IMR-90 (cell line): ENCODE data around the gene CARNS1.

Source experiments
- POLR2A ChIP-seq: IDR thresholded peaks from 2 replicates; pipeline ENCODE4 v1.6.1; 2012; ENCODE audit warnings: mild to moderate bottlenecking, low read depth, low read length
- RFX5 ChIP-seq: IDR thresholded peaks from 2 replicates; pipeline ENCODE4 v1.8.0; 2012; ENCODE audit warnings: low read depth, mild to moderate bottlenecking, low read length, moderate library complexity
- SMC3 ChIP-seq: fragments of 150-350 bp; IDR thresholded peaks from 2 replicates; pipeline ENCODE4 v1.6.1; 2016; ENCODE audit warnings: low read depth, mild to moderate bottlenecking, antibody characterized with exemption, low read length, moderate library complexity
- TF ChIP-seq, protein P1 (sequence below): conservative IDR thresholded peaks from 2 replicates; pipeline ENCODE4 v1.5.1; 2012; ENCODE audit warnings: mild to moderate bottlenecking, low read depth, low read length, improper control_type of control experiment
- TF ChIP-seq, protein P2 (sequence below): fragments of 150-350 bp; IDR thresholded peaks from 2 replicates; pipeline ENCODE4 v1.6.1; 2017; ENCODE audit warnings: mild to moderate bottlenecking, antibody characterized with exemption, low read length, low read depth

- TF ChIP-seq, protein P1, sequence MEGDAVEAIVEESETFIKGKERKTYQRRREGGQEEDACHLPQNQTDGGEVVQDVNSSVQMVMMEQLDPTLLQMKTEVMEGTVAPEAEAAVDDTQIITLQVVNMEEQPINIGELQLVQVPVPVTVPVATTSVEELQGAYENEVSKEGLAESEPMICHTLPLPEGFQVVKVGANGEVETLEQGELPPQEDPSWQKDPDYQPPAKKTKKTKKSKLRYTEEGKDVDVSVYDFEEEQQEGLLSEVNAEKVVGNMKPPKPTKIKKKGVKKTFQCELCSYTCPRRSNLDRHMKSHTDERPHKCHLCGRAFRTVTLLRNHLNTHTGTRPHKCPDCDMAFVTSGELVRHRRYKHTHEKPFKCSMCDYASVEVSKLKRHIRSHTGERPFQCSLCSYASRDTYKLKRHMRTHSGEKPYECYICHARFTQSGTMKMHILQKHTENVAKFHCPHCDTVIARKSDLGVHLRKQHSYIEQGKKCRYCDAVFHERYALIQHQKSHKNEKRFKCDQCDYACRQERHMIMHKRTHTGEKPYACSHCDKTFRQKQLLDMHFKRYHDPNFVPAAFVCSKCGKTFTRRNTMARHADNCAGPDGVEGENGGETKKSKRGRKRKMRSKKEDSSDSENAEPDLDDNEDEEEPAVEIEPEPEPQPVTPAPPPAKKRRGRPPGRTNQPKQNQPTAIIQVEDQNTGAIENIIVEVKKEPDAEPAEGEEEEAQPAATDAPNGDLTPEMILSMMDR: no peak
- no peak for TF ChIP-seq RFX5
- no peak for TF ChIP-seq SMC3
- no peak for TF ChIP-seq POLR2A
- TF ChIP-seq, protein P2, sequence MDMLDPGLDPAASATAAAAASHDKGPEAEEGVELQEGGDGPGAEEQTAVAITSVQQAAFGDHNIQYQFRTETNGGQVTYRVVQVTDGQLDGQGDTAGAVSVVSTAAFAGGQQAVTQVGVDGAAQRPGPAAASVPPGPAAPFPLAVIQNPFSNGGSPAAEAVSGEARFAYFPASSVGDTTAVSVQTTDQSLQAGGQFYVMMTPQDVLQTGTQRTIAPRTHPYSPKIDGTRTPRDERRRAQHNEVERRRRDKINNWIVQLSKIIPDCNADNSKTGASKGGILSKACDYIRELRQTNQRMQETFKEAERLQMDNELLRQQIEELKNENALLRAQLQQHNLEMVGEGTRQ: no peak
Observed at GRCh38 chr11:67404515-67405195, 10.8 kb upstream of the CARNS1 start.
